ENCODE data around the gene FBXO4.

FBXO4 gene

GRCh38 chr5:41878173-41878572 is 46.9 kb upstream of the FBXO4 start:
- Histone ChIP-seq H3K4me3 (ENCODE audit: low read depth, low read length) (no peak overlapping the region), H3K4me1 (ENCODE audit: control insufficient read depth, insufficient read depth, low read length) (peaks cover 8% of the 10 kb centered on the region), H3K36me3 (ENCODE audit: control insufficient read depth in 2 of 2, insufficient read depth in 1 of 2, low read length in 2 of 2) (no peaks in the 10 kb centered on the region), H3K27ac (ENCODE audit: extremely low read depth, low read depth, low read length) (no peak overlapping the region), H3K9me3 (ENCODE audit: control insufficient read depth, insufficient read depth, low read depth, low read length) (no peaks in the 10 kb centered on the region)
- CTCF ChIA-PET: no interaction called here
- TF ChIP-seq ZNF280C (tag by site-specific recombination; IDR thresholded peaks at IDR 0.05) (no peak), ZBTB20 (tag by site-specific recombination; IDR thresholded peaks at IDR 0.05) (peak; percentile 43; the same call in 1 of the 2 replicates)
- POLR2A ChIA-PET: no interaction called here

- Histone ChIP-seq H3K4me1 (ENCODE audit: control insufficient read depth, insufficient read depth, low read length) (peaks cover 8% of the 10 kb centered on the region), H3K4me3 (ENCODE audit: low read depth, low read length) (no peak overlapping the region), H3K9me3 (ENCODE audit: control insufficient read depth, insufficient read depth, low read depth, low read length) (no peaks in the 10 kb centered on the region), H3K36me3 (ENCODE audit: control insufficient read depth in 2 of 2, insufficient read depth in 1 of 2, low read length in 2 of 2) (no peaks in the 10 kb centered on the region), H3K27ac (ENCODE audit: extremely low read depth, low read depth, low read length) (no peak overlapping the region)
- POLR2A ChIA-PET: no interaction called here
- TF ChIP-seq ZNF114 (tag by site-specific recombination; IDR thresholded peaks at IDR 0.05) (no peak), ZBTB6 (tag by site-specific recombination; IDR thresholded peaks at IDR 0.05) (no peak), PRDM6 (tag by site-specific recombination; IDR thresholded peaks at IDR 0.05) (peak; percentile 74), ZNF16 (tag by site-specific recombination; IDR thresholded peaks at IDR 0.05; ENCODE audit: low read depth) (no peak), IKZF3 (tag by site-specific recombination; IDR thresholded peaks at IDR 0.05) (no peak), ZNF202 (tag by site-specific recombination; IDR thresholded peaks at IDR 0.05; ENCODE audit: borderline replicate concordance) (no peak), ZNF571 (tag by site-specific recombination; IDR thresholded peaks at IDR 0.05) (no peak), ZBTB21 (tag by site-specific recombination; IDR thresholded peaks at IDR 0.05) (no peak), OSR2 (tag by site-specific recombination; IDR thresholded peaks at IDR 0.05) (peak; percentile 36; the same call in 1 of the 2 replicates), ZNF658 (tag by site-specific recombination; IDR thresholded peaks at IDR 0.05) (no peak), KLF16 (tag by site-specific recombination; IDR thresholded peaks at IDR 0.05) (no peak), FEZF1 (tag by site-specific recombination; IDR thresholded peaks at IDR 0.05) (peak; percentile 46; the same call in 1 of the 2 replicates), ZNF654 (tag by site-specific recombination; IDR thresholded peaks at IDR 0.05; ENCODE audit: low read depth) (no peak), ZBTB17 (tag by site-specific recombination; IDR thresholded peaks at IDR 0.05) (peak; percentile 84), ZNF335 (tag by site-specific recombination; conservative IDR thresholded peaks at IDR 0.05) (0 out of 2 replicates have a peak, but pooled peaks have one; percentile 16), ZNF843 (tag by site-specific recombination; IDR thresholded peaks at IDR 0.05) (0 out of 2 replicates have a peak, but pooled peaks have one; percentile 29), ZNF518A (tag by site-specific recombination; conservative IDR thresholded peaks at IDR 0.05; ENCODE audit: low read depth) (0 out of 2 replicates have a peak, but pooled peaks have one; percentile 14)
- CTCF ChIA-PET: no interaction called here
Observed at GRCh38 chr5:41878643-41879478, 46.2 kb upstream of the FBXO4 start.

Data from HEK293 (cell line).